HepG2 (cell line): ENCODE measurements around the gene CTXN1. TPM values are rescaled to one million over a fixed set of nuclear protein-coding genes. Genes with fewer than 3 reads are reported as not detected.

ENCODE experiments used
- BRD4 ChIP-seq: sonication (generic); formaldehyde crosslinking; IDR thresholded peaks from 2 replicates; pipeline ENCODE4 v1.4.0; 2020; ENCODE audit warnings: missing genetic modification reagents
- CCDC6 ChIP-seq: sonication (generic); formaldehyde crosslinking; IDR thresholded peaks from 2 replicates; pipeline ENCODE4 v1.8.1; 2022; ENCODE audit warnings: mild to moderate bottlenecking, missing genetic modification reagents, moderate library complexity
- CHCHD3 ChIP-seq: sonication (generic); formaldehyde crosslinking; IDR thresholded peaks from 2 replicates; pipeline ENCODE4 v1.8.0; 2022; ENCODE audit warnings: mild to moderate bottlenecking, missing genetic modification reagents, moderate library complexity
- HNRNPK ChIP-seq: fragments of 200-400 bp; formaldehyde crosslinking; IDR thresholded peaks from 2 replicates; pipeline ENCODE4 v1.6.1; 2018; ENCODE audit warnings: low read length, low read depth, moderate library complexity, mild to moderate bottlenecking; ENCODE audit not compliant: poor library complexity, severe bottlenecking
- ISX ChIP-seq: sonication (generic); formaldehyde crosslinking; conservative IDR thresholded peaks from 2 replicates; pipeline ENCODE4 v1.5.0; 2020; ENCODE audit warnings: missing genetic modification reagents
- KIAA2018 ChIP-seq: sonication (generic); formaldehyde crosslinking; IDR thresholded peaks from 2 replicates; pipeline ENCODE4 v1.5.0; 2020; ENCODE audit warnings: mild to moderate bottlenecking, missing genetic modification reagents, borderline replicate concordance
- KLF6 ChIP-seq: IDR thresholded peaks from 2 replicates; pipeline ENCODE4 v1.8.0; 2016; ENCODE audit warnings: missing biosample characterization, missing genetic modification reagents
- MED13 ChIP-seq: sonication (generic); formaldehyde crosslinking; IDR thresholded peaks from 2 replicates; pipeline ENCODE4 v1.5.0; 2020; ENCODE audit warnings: missing genetic modification reagents
- NFKBIZ ChIP-seq: IDR thresholded peaks from 2 replicates; pipeline ENCODE4 v1.6.1; 2018; ENCODE audit warnings: missing genetic modification reagents, missing compliant biosample characterization
- ZMYM2 ChIP-seq: sonication (generic); formaldehyde crosslinking; IDR thresholded peaks from 2 replicates; pipeline ENCODE4 v1.8.0; 2022; ENCODE audit warnings: mild to moderate bottlenecking, missing genetic modification reagents
- ZNF280B ChIP-seq: sonication (generic); formaldehyde crosslinking; IDR thresholded peaks from 2 replicates; pipeline ENCODE4 v1.5.0; 2020; ENCODE audit warnings: missing genetic modification reagents, mild to moderate bottlenecking, borderline replicate concordance
- ZNF367 ChIP-seq: sonication (generic); formaldehyde crosslinking; IDR thresholded peaks from 2 replicates; pipeline ENCODE4 v1.4.0; 2020; ENCODE audit warnings: missing genetic modification reagents, borderline replicate concordance
- ZNF441 ChIP-seq: sonication (generic); formaldehyde crosslinking; IDR thresholded peaks from 2 replicates; pipeline ENCODE4 v1.7.0; 2021; ENCODE audit warnings: missing genetic modification reagents, borderline replicate concordance
- ZNF660 ChIP-seq: sonication (generic); formaldehyde crosslinking; IDR thresholded peaks from 2 replicates; pipeline ENCODE4 v1.5.1; 2020; ENCODE audit warnings: mild to moderate bottlenecking, low read depth, missing genetic modification reagents, borderline replicate concordance
- ZNF749 ChIP-seq: sonication (generic); formaldehyde crosslinking; IDR thresholded peaks from 2 replicates; pipeline ENCODE4 v1.8.0; 2022; ENCODE audit warnings: mild to moderate bottlenecking, missing genetic modification reagents, moderate library complexity, borderline replicate concordance
- polyA plus RNA-seq, 8 experiments: library from polyadenylated mRNA; depleted of rRNA in 3 of 8; stranded (reverse) in 7 of 8; unstranded in 1 of 8; fragments of >200 nt; fragmentation: Illumina TruSeq in 4 of 8; extraction: Trizol in 4 of 8; gene quantifications; 2 replicates each; pipeline versions ENCODE4 v1.2.1 to v1.2.3, GENCODE V29; 2011 to 2016; ENCODE audit warnings: low read depth in 4 of 8, missing spikeins in 1 of 8, mixed read lengths in 1 of 8; ENCODE audit not compliant: insufficient read depth in 1 of 8
- total RNA-seq, 5 experiments: library from RNA; depleted of rRNA; stranded (reverse); fragments of >200 nt; fragmentation: Illumina TruSeq; extraction: Trizol; gene quantifications; 2 replicates each; pipeline ENCODE4 v1.2.3, GENCODE V29; 2016; ENCODE audit warnings: low read depth in 1 of 5
- TF ChIP-seq, protein P1 (sequence below): sonication (generic); formaldehyde crosslinking; IDR thresholded peaks from 2 replicates; pipeline ENCODE4 v1.8.1; 2023; ENCODE audit warnings: missing genetic modification reagents, mild to moderate bottlenecking, borderline replicate concordance

CTXN1 gene
- total and polyA plus RNA-seq, 2 of the 13 experiments (the other 11 are each of a cell fraction or from before 2014, with no cell fraction given), result 0.11 TPM; not detected in 1

DNA sequence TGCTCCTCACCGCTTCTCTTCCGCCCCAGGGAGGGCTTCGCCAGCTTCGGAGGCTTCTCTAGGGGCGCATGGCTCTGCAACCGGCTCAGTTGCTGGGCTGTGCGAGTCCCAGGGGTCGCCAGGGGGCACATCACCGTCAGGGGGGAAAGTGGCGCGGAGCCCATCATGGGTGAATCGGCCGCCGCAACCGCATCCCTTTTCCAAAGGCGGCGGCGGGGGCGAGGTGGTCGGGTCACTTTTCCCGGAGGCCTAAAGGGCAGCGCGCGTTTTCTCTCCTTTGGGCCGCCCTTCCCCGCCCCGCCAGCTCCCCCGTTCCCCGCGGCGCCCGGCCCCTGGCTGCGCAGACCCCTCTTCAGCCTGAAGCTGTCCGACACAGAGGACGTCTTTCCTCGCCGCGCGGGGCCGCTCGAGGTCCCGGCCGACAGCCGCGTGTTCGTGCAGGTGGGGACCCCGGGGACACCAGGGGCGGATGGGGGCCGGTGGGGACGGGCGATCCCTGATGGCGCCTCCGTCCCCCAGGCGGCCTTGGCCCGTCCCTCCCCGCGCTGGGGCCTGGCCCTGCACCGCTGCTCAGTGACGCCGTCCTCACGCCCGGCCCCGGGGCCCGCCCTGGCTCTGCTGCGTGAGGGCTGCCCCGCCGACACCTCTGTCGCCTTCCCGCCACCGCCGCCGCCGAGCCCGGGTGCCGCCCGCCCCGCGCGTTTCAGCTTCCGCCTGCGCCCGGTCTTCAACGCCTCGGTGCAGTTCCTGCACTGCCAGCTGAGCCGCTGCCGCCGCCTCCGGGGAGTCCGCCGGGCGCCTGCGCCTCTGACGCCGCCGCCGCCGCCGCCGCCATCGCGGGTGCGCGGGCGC lies 9.6 kb downstream of the CTXN1 start (continued):
- TF ChIP-seq, protein P1, sequence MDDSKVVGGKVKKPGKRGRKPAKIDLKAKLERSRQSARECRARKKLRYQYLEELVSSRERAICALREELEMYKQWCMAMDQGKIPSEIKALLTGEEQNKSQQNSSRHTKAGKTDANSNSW, result peak; percentile 67; the same call in 1 of the 2 replicates
- TF ChIP-seq ZNF367 (CRISPR knock-in tag) (no peak), KLF6 (CRISPR knock-in tag) (no peak), HNRNPK (no peak), MED13 (CRISPR knock-in tag) (no peak), ZNF280B (CRISPR knock-in tag) (no peak), CHCHD3 (CRISPR knock-in tag) (peak; percentile 36; the same call in 1 of the 2 replicates), KIAA2018 (CRISPR knock-in tag) (no peak), ISX (CRISPR knock-in tag) (no peak), NFKBIZ (no peak), ZNF660 (no peak), ZNF441 (CRISPR knock-in tag) (peak; percentile 73; the same call in 1 of the 2 replicates), ZNF749 (0 out of 2 replicates have a peak, but pooled peaks have one; percentile 28), BRD4 (no peak), CCDC6 (CRISPR knock-in tag) (0 out of 2 replicates have a peak, but pooled peaks have one; percentile 38), ZMYM2 (CRISPR knock-in tag) (no peak)
